Activated CD4-positive, alpha-beta T cell treated with anti-CD3 and anti-CD28 coated beads for 48 hours (primary cell): Measurements from ENCODE around the gene ADARB1.

Experiments
- DNase-seq: peaks from one replicate; pipeline ENCODE4 v3.0.0-alpha.2; 2020

Gene ADARB1

DNA sequence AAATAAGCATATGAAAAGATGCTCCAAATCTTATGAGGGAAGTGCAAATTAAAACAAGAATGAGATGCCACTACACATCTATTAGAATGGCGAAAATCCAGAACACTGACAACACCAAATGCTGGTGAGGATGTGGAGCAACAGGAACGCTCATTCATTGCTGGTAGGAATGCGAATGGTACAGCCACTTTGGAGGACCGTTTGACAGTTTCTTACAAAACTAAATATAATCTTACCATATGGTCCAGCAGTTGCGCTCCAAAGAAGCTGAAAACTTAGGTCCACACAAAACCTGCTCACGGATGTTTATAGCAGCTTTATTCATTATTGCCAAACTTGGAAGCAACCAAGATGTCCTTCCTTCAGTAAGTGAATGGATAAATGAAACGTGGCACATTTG lies 163.0 kb downstream of the ADARB1 start:
- no peak for DNase-seq

DNA sequence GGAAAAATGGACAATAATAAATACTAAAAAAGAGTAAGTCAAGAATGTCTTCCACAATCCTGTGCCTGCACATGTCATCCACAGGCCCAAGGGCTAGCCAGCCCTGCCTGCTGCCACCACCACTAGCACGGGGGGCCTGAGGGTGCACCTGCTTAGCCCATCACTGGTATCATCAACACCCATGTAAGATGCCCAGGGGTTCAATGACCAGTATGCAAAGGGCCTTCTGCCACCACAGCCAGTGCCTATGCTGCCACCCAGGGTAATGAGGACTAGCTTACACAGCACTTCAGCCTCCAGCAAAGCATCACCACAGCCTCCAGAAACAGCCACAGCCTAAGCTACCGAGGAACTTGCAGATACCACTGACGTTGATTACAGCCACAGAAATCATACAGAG lies 167.0 kb downstream of the ADARB1 start:
- no peak for DNase-seq

GRCh38 chr21:45243603-45244002 lies 169.2 kb downstream of the ADARB1 start:
- DNase-seq: no peak

DNA sequence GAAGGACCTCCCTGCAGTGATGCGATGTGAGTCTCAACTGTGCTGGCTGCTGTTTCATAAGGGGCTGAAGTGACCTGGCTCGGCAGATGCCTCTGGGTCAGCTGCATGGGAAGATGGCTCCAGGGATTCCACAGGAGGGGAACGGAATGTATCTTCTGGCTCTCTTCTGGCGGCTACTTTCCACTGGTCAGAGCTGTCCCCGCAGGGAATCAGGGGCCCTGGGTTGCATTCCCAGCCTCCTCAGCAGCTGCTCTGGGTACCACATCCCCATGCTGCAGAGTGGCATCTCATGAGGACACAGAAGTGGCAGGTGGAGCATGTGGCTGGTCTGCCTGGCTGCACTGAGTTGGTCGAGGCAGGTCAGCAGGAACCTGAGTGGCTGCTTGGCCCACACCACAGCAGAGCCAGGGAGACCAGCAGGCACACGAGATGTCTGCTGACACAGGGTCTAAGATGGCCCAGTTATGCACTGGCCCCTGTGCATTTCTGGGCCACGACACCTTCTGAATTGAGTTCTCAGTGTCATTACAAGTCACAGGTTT lies 170.5 kb downstream of the ADARB1 start:
- no peak for DNase-seq

DNA sequence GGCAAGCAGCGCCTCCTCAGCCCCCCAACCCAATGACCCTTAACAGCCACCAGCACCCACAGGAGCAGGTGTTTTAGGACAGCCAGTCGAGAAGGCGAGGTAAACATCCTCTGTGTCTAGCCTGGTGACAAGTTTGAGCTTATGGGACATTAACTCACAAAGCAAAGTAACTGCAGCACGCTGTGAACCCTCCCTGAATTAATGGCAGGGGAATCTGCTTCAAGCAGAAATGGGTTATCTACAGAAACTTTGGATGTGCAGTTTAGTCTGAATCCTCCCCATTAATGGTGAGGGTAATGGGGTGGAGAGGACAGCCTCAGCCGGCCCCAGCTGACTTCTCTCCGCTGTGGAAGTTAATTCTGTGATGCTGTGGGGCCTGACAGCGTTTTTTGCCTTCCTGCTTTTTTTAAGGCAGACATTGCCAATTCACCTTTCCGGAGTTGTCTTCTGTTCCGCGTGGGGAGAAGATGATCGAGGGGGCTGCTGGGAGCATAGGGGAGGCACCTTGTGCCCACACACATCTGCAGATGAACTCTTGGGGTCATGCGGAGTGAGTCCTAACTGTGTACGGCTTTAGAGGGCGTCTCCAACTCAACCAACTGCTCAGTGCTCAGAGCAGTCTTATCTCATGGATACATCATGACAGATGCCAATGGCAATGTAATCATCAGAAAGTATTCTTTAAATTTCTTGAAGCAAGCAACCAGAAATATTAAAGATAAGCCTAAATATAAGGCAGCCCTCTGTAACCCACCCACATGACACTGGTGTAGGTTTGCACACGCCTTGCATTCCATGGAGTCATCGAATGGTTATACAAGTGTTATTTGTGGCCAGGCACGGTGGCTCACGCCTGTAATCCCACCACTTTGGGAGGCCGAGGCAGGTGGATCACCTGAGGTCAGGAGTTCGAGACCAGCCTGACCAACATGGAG lies 172.3 kb downstream of the ADARB1 start:
- no peak for DNase-seq

DNA sequence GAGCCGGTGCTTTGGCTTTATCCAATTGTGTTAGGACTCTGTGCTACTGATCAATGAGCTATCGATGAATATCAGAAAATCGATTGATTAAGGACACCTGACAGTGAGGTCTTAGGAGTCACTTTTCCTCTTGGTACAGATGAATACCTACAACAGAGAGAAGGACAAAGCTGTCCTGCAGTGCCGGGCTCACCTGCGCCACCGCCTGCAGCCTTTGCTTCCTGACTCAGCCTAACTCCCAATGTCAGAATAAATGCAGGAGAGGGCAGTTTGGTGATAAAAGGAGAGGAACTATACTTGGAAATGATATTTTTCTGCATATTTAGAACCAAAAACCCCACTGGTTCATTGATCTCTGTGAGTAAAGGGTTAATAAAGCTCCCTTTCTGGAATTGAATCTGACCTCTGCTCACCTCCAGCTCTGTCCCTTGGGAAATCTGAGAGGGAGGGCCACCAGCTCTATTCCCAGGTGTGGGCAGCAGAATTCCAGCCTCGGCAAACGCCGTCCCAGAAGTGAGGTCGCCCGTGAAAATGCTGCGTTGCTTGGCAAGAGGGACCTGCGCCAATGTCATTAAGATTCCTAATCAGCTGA lies 174.0 kb downstream of the ADARB1 start:
- no peak for DNase-seq

- DNase-seq: no peak
Measured at GRCh38 chr21:45248893-45249381, 174.6 kb downstream of the ADARB1 start.

- no peak for DNase-seq
Measured at GRCh38 chr21:45249626-45250025, 175.2 kb downstream of the ADARB1 start.

- DNase-seq: no peak
Measured at GRCh38 chr21:45250272-45250671, 175.9 kb downstream of the ADARB1 start.

GRCh38 chr21:45250914-45251634 lies 176.7 kb downstream of the ADARB1 start:
- DNase-seq: no peak

DNA sequence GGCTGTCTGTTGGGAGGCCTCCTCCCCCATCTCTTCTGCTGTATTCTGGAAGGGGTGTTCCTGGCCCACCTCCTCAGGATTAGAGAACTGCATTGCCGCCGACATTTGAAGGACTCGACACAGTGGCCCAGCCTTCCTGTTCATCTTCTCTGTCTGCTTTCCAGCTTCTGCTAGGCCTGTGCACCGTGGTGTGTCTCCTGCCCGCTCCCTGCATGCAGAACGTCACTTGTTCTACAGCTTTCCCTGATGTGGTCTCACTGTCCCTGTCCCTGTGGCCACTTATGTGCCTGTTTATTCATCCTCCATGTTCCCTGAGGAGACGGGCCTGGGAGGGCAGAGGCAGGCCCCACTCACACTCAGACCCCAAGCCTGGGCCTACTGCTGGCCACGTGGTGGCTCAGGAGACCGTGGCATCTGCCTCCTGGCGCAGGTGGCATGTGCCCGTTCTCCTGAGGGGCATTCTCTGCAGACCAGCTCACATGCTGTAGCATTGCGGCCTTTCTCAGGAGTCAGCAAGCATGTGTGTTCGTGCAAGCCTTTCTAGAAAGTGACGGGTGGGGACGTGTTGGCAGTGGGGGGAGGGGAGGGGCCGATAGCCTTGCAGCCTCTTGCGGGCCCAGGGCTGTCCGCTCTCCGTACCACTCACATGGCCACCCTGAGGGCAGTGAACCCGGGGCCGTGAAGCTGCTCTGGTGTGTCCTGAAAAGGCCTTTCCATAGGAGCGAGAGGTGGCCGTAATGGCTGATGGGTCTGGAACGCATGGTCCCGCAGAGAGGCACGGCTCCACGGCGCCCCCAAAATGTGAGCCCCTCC lies 177.5 kb downstream of the ADARB1 start:
- DNase-seq: no peak

- DNase-seq: no peak
Measured at GRCh38 chr21:45252448-45252925, 178.1 kb downstream of the ADARB1 start.

GRCh38 chr21:45253180-45253579 lies 178.8 kb downstream of the ADARB1 start:
- no peak for DNase-seq

GRCh38 chr21:45253633-45254459 lies 179.5 kb downstream of the ADARB1 start:
- DNase-seq: no peak

DNA sequence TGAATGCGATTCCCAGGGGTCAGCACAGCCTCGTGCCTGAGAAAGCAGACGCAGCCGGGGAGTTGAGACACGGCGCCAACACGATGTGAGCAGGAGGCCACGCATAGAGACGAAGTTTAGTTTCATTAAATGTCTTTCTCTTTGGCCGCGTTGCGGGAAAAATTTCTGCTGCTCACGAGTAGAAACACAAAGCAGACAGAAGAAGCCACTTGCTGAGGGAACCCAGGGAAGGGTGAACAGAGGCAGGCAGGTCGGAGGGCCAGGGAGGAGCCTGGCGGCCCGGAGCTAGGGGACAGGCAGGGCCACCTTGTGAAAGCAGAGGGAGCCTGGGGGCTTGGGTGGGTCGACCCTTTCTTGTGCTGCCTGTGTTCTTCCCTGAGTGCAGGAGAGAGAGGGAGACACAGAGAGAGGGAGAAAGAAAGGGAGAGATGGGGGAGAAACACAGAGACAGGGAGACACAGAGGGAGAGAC lies 180.1 kb downstream of the ADARB1 start:
- no peak for DNase-seq

- no peak for DNase-seq
Measured at GRCh38 chr21:45255381-45256020, 181.1 kb downstream of the ADARB1 start.

- no peak for DNase-seq
Measured at GRCh38 chr21:45256021-45256911, 181.9 kb downstream of the ADARB1 start.

GRCh38 chr21:45256912-45257672 lies 182.7 kb downstream of the ADARB1 start:
- DNase-seq: no peak
